Measurements from ENCODE around the gene USP5.

GRCh38 chr12:6807170-6807569 is 44.8 kb upstream of the USP5 start:
- no peak for TF ChIP-seq RFX5 (IDR thresholded peaks at IDR 0.05)
- TF ChIP-seq CTCF (IDR thresholded peaks at IDR 0.05): no peak
- TF ChIP-seq, protein P1, sequence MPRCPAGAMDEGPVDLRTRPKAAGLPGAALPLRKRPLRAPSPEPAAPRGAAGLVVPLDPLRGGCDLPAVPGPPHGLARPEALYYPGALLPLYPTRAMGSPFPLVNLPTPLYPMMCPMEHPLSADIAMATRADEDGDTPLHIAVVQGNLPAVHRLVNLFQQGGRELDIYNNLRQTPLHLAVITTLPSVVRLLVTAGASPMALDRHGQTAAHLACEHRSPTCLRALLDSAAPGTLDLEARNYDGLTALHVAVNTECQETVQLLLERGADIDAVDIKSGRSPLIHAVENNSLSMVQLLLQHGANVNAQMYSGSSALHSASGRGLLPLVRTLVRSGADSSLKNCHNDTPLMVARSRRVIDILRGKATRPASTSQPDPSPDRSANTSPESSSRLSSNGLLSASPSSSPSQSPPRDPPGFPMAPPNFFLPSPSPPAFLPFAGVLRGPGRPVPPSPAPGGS (IDR thresholded peaks at IDR 0.05): no peak
- no peak for TF ChIP-seq EP300 (IDR thresholded peaks at IDR 0.05)

All from A549 (cell line).